Duodenal mucosa (tissue), 2 donors: ENCODE data around the gene PIP4K2C.

Source experiments
- H3K27ac ChIP-seq: one replicate; pipeline ENCODE4 v1.7.0; 2013; ENCODE audit warnings: low read depth, low read length
- H3K27me3 ChIP-seq, 2 donors: one replicate each; pipeline ENCODE4 v1.7.0; 2013; ENCODE audit warnings: low read length in 2 of 2, control low read depth in 1 of 2; ENCODE audit not compliant: insufficient read depth in 2 of 2, control insufficient read depth in 1 of 2
- H3K36me3 ChIP-seq, 2 donors: one replicate each; pipeline ENCODE4 v1.7.0; 2013; ENCODE audit warnings: low read length in 2 of 2, control low read depth in 1 of 2; ENCODE audit not compliant: insufficient read depth in 2 of 2, control insufficient read depth in 1 of 2
- H3K4me1 ChIP-seq, 2 donors: one replicate each; pipeline ENCODE4 v1.7.0; 2013; ENCODE audit warnings: low read length in 2 of 2, control low read depth in 1 of 2; ENCODE audit not compliant: insufficient read depth in 2 of 2, control insufficient read depth in 1 of 2
- H3K4me3 ChIP-seq, 2 donors: one replicate each; pipeline ENCODE4 v1.7.0; 2013; ENCODE audit warnings: low read length in 2 of 2, low read depth in 1 of 2
- H3K9ac ChIP-seq, 2 donors: one replicate each; pipeline ENCODE4 v1.7.0; 2013; ENCODE audit warnings: low read length in 2 of 2, low read depth in 1 of 2
- H3K9me3 ChIP-seq, 2 donors: one replicate each; pipeline ENCODE4 v1.7.0; 2013; ENCODE audit warnings: low read length in 2 of 2, control low read depth in 1 of 2; ENCODE audit not compliant: control insufficient read depth in 1 of 2

Gene PIP4K2C

GRCh38 chr12:57590864-57591781, at the start of gene PIP4K2C:
Gene PIP4K2C (plus strand): TSS chr12:57591192. CDS start chr12:57591290, 98 bp downstream.
- H3K27me3 ChIP-seq: peaks cover 0 to 6% of the 10 kb centered on the region in 2 donors
- no peaks in the 10 kb centered on the region for H3K9me3 ChIP-seq
- peaks cover 8 to 17% of the 10 kb centered on the region in 2 donors for H3K36me3 ChIP-seq
- H3K27ac ChIP-seq: no peak within 1 kb of the TSS
- H3K9ac ChIP-seq: peak within 1 kb of the TSS; percentile 81 to 82
- H3K4me3 ChIP-seq: peak within 1 kb of the TSS; percentile 74 to 99
- peaks cover 8 to 13% of the 10 kb centered on the region in 2 donors for H3K4me1 ChIP-seq

DNA sequence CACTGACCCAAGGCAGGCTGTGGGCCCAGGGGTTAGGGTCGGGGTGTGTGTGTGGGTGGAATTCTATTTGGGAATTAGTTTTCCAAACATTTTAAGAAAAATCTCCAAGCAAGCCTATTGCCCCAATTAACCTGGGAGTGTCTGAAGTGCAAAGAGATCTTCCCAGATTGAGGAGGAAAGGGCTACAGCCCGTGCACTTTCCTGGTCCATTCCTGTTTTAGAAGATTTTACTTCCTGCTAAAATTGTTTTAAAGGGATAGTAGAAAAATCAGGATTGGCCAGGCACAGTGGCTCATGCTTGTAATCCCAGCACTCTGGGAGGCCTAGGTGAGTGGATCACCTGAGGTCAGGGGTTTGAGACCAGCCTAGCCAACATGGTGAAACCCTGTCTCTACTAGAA, 49.3 kb upstream of the PIP4K2C start:
- H3K36me3 ChIP-seq: peaks cover 16 to 34% of the 10 kb centered on the region in 2 donors
- H3K4me1 ChIP-seq: peaks cover 11 to 17% of the 10 kb centered on the region in 2 donors
- H3K27me3 ChIP-seq: no peaks in the 10 kb centered on the region
- H3K27ac ChIP-seq: no peak overlapping the region
- H3K4me3 ChIP-seq: no peak overlapping the region
- H3K9me3 ChIP-seq: no peaks in the 10 kb centered on the region
- H3K9ac ChIP-seq: no peak overlapping the region

- Histone ChIP-seq H3K36me3 (peaks cover 8 to 24% of the 10 kb centered on the region in 2 donors), H3K9me3 (no peaks in the 10 kb centered on the region), H3K27ac (no peak overlapping the region), H3K4me1 (peaks cover 15 to 22% of the 10 kb centered on the region in 2 donors), H3K27me3 (peaks cover 3 to 4% of the 10 kb centered on the region in 2 donors), H3K4me3 (no peak overlapping the region), H3K9ac (no peak overlapping the region)
Observed at GRCh38 chr12:57543581-57543980, 47.4 kb upstream of the PIP4K2C start.

GRCh38 chr12:57545809-57546437, 45.1 kb upstream of the PIP4K2C start:
- Histone ChIP-seq H3K27ac (peak overlapping the region; percentile 68), H3K36me3 (peaks cover 0 to 6% of the 10 kb centered on the region in 2 donors), H3K4me3 (peak overlapping the region; percentile 81 to 88), H3K9ac (peak overlapping the region; percentile 85 to 94), H3K4me1 (peaks cover 18 to 22% of the 10 kb centered on the region in 2 donors), H3K9me3 (no peaks in the 10 kb centered on the region), H3K27me3 (peaks cover 22 to 23% of the 10 kb centered on the region in 2 donors)

GRCh38 chr12:57546438-57547287, 44.3 kb upstream of the PIP4K2C start, which contains the start of gene DCTN2:
Gene DCTN2 (minus strand): TSS chr12:57547192. CDS start chr12:57547063, 129 bp downstream.
- H3K27ac ChIP-seq: peak within 1 kb of the TSS; percentile 68
- peaks cover 18 to 22% of the 10 kb centered on the region in 2 donors for H3K4me1 ChIP-seq
- H3K4me3 ChIP-seq: peak within 1 kb of the TSS; percentile 81 to 88
- H3K36me3 ChIP-seq: no peaks in the 10 kb centered on the region
- H3K27me3 ChIP-seq: peaks cover 22 to 23% of the 10 kb centered on the region in 2 donors
- no peaks in the 10 kb centered on the region for H3K9me3 ChIP-seq
- H3K9ac ChIP-seq: peak within 1 kb of the TSS; percentile 85 to 94

GRCh38 chr12:57547288-57548012, 43.5 kb upstream of the PIP4K2C start:
- peak overlapping the region; percentile 68 for H3K27ac ChIP-seq

DNA sequence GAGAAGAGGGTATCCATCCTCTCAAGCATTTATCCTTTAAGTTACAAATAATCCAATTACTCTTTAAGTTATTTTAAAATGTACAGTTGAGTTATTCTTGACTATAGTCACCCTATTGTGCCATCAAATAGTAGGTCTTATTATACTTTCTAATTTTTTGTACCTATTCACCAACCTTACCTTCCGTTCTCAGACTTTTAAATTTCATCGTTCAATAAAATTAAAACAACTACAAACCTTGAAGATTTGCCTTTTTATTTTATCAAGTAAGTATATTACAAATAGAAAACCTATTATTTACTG, 43.0 kb upstream of the PIP4K2C start:
- Histone ChIP-seq H3K27ac (no peak overlapping the region), H3K27me3 (peaks cover 23 to 33% of the 10 kb centered on the region in 2 donors), H3K4me1 (peaks cover 18 to 22% of the 10 kb centered on the region in 2 donors), H3K36me3 (no peaks in the 10 kb centered on the region), H3K9me3 (no peaks in the 10 kb centered on the region), H3K4me3 (no peak overlapping the region), H3K9ac (no peak overlapping the region)

More at GRCh38 chr12:57547288-57548012, 43.5 kb upstream of the PIP4K2C start:
- Histone ChIP-seq H3K9ac (peak overlapping the region; percentile 7 to 94), H3K9me3 (no peaks in the 10 kb centered on the region), H3K4me1 (peaks cover 18 to 22% of the 10 kb centered on the region in 2 donors), H3K27me3 (peaks cover 23 to 28% of the 10 kb centered on the region in 2 donors), H3K36me3 (no peaks in the 10 kb centered on the region), H3K4me3 (peak overlapping the region; percentile 81 to 88)

DNA sequence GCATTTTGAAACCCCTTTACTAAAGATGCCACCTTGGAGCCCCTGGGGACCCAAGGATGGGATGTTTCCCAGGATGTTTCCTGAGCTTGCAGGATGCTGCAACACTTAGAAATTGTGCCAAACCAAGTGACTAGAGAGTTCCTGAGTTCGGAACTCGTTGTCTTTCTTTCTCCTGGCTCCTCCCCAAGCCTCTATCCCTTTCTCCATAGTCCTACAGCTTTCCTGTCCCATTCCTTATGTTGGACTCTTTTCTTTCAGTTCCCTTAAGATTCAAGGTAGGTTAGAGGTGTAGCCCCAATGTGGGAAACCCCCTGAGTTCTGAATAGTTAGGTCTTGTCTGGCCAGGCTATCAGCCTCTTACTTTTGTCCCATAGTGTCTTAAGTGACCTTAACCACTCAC, 42.5 kb upstream of the PIP4K2C start:
- Histone ChIP-seq H3K4me1 (peaks cover 18 to 22% of the 10 kb centered on the region in 2 donors), H3K9ac (no peak overlapping the region), H3K9me3 (no peaks in the 10 kb centered on the region), H3K36me3 (no peaks in the 10 kb centered on the region), H3K27ac (no peak overlapping the region), H3K4me3 (no peak overlapping the region), H3K27me3 (peaks cover 23 to 35% of the 10 kb centered on the region in 2 donors)

DNA sequence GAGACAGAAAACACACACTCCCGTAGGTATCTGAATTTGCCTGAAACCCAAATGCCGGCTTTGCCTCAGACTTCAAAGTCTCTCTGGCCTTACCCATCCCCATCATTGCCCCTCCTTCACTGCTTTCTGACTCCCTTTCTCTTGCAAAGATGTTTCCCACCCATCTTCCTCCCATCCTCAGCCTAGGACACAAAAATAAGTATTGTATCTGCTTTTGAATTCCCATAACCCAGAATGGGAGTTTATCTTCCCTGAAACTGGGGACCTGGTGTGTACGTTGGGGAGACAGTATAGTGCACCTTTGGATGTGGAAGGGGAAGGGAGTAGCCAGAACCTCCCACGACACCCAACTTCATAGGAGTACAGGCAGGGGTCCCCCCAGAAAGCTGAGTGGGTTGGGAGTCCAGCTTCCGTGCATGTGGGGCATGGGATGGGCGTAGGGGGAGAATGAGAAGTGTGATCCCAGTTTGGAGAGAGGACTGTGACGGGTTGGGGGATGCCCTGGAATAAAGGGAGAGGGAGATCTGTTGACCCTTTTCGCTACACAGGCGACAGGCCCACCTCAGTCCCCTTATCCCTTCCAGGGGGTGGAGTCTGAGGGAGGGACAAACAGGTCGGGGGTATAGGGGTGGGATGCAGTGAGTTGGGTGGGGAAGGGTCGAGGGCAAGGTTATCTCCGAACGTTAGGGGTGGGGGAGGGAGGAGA, 41.6 kb upstream of the PIP4K2C start:
- Histone ChIP-seq H3K4me3 (peak overlapping the region; percentile 48 to 53), H3K4me1 (peaks cover 18 to 22% of the 10 kb centered on the region in 2 donors), H3K9ac (no peak overlapping the region), H3K27ac (no peak overlapping the region), H3K9me3 (no peaks in the 10 kb centered on the region), H3K27me3 (peaks cover 29 to 35% of the 10 kb centered on the region in 2 donors), H3K36me3 (no peaks in the 10 kb centered on the region)
